Fibroblast of lung (primary cell): ENCODE data around the gene A1CF. TPM values are rescaled to one million over a fixed set of nuclear protein-coding genes. Genes with fewer than 3 reads are reported as not detected.

Experiments
- DNase-seq, 2 donors: peaks; one replicate each; pipeline versions ENCODE4 v3.0.0 to v3.0.0-alpha.2; 2010; ENCODE audit warnings: low read depth in 2 of 2
- H2AFZ ChIP-seq: 2 replicates; pipeline ENCODE4 v1.5.1; 2012; ENCODE audit warnings: low read length, control low read depth, inconsistent platforms
- H3K27ac ChIP-seq: 2 replicates; pipeline ENCODE4 v1.5.1; 2011; ENCODE audit warnings: low read length, control low read depth; ENCODE audit not compliant: insufficient read depth
- H3K27me3 ChIP-seq: 2 replicates; pipeline ENCODE4 v1.5.1; 2011; ENCODE audit warnings: mild to moderate bottlenecking, low read length; ENCODE audit not compliant: control insufficient read depth, insufficient read depth
- H3K36me3 ChIP-seq: 2 replicates; pipeline ENCODE4 v1.5.1; 2011; ENCODE audit warnings: low read length; ENCODE audit not compliant: control insufficient read depth, insufficient read depth
- H3K4me1 ChIP-seq: 2 replicates; pipeline ENCODE4 v1.5.1; 2011; ENCODE audit warnings: low read length; ENCODE audit not compliant: control insufficient read depth, insufficient read depth; ENCODE audit errors: extremely low read depth
- H3K4me2 ChIP-seq: 2 replicates; pipeline ENCODE4 v1.5.1; 2011; ENCODE audit warnings: low read length, control low read depth; ENCODE audit not compliant: insufficient read depth; ENCODE audit errors: extremely low read depth
- H3K4me3 ChIP-seq, 4 experiments: fragments of 200-600 bp in 1 of 4; sonication (generic) in 1 of 4; replicated peaks in 1 of 4; 2 replicates each; pipeline ENCODE4 v1.5.1; 2011 to 2016; ENCODE audit warnings: low read length in 4 of 4, low read depth in 3 of 4, mild to moderate bottlenecking in 3 of 4, control low read depth in 2 of 4, inconsistent platforms in 1 of 4, mixed read lengths in 1 of 4; ENCODE audit not compliant: insufficient read depth in 1 of 4; ENCODE audit errors: control extremely low read depth in 1 of 4
- H3K79me2 ChIP-seq: 2 replicates; pipeline ENCODE4 v1.5.1; 2012; ENCODE audit warnings: mild to moderate bottlenecking, low read length, inconsistent platforms; ENCODE audit not compliant: control insufficient read depth, insufficient read depth
- H3K9ac ChIP-seq: 2 replicates; pipeline ENCODE4 v1.5.1; 2011; ENCODE audit warnings: mild to moderate bottlenecking, low read length, control low read depth; ENCODE audit not compliant: insufficient read depth
- H3K9me3 ChIP-seq: 2 replicates; pipeline ENCODE4 v1.5.1; 2012; ENCODE audit warnings: low read depth, low read length; ENCODE audit not compliant: control insufficient read depth, insufficient read depth
- H4K20me1 ChIP-seq: 2 replicates; pipeline ENCODE4 v1.5.1; 2011; ENCODE audit warnings: low read length; ENCODE audit not compliant: control insufficient read depth, insufficient read depth; ENCODE audit errors: extremely low read depth
- EZH2 ChIP-seq: IDR thresholded peaks from 2 replicates; pipeline ENCODE4 v1.5.1; 2012; ENCODE audit warnings: low read length, control low read depth, mild to moderate bottlenecking; ENCODE audit errors: missing control alignments
- polyA plus RNA-seq, 2 donors: library from polyadenylated mRNA; depleted of rRNA in 1 of 2; stranded (reverse) in 1 of 2; unstranded in 1 of 2; fragments of >200 nt; gene quantifications; 2 replicates each; pipeline ENCODE4 v1.2.1, GENCODE V29; 2011 to 2012; ENCODE audit warnings: missing spikeins in 1 of 2
- total RNA-seq: library from RNA; depleted of rRNA; stranded (reverse); fragments of >200 nt; gene quantifications from 2 replicates; pipeline ENCODE4 v1.2.1, GENCODE V29; 2014
- TF ChIP-seq, protein P1 (sequence below), 2 donors: IDR thresholded peaks in 1 of 2; conservative IDR thresholded peaks in 1 of 2; 1 replicate in 1 of 2; 2 replicates in 1 of 2; pipeline ENCODE4 v1.5.1; 2011 to 2012; ENCODE audit warnings: low read length in 2 of 2, control low read depth in 1 of 2, inconsistent platforms in 1 of 2, low read depth in 1 of 2, mild to moderate bottlenecking in 1 of 2

A1CF gene
- total and polyA plus RNA-seq, 2 donors (not counting 1 experiment from before 2014, with no cell fraction given) = not detected

DNA sequence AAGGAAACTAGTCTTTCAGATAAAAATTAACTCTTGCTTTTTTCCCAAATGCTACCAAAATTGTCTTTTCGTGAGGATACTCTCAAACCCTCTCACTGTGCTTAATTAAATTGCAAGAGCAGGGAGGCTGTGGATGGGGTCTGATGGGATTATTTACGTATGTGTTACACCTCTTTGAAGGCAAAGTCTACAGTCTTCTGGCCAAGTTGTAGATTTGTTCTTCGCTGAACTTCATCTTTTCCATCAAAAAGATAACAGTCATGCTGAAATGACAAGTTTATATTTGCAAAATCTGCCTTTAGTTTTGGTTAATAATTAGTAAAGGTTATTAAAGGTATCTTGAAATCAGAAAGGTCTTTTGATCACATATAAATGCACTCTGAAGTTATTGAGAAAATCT lies 22.7 kb downstream of the A1CF start:
- Histone ChIP-seq H2AFZ (no peak overlapping the region), H3K9me3 (no peaks in the 10 kb centered on the region), H3K4me2 (no peak overlapping the region), H3K79me2 (no peaks in the 10 kb centered on the region), H3K9ac (no peak overlapping the region), H3K27me3 (peaks cover 12% of the 10 kb centered on the region), H3K27ac (no peak overlapping the region), H4K20me1 (no peaks in the 10 kb centered on the region), H3K4me3 (no peak overlapping the region), H3K36me3 (no peaks in the 10 kb centered on the region), H3K4me1 (no peaks in the 10 kb centered on the region)
- DNase-seq = no peak
- TF ChIP-seq, protein P1, sequence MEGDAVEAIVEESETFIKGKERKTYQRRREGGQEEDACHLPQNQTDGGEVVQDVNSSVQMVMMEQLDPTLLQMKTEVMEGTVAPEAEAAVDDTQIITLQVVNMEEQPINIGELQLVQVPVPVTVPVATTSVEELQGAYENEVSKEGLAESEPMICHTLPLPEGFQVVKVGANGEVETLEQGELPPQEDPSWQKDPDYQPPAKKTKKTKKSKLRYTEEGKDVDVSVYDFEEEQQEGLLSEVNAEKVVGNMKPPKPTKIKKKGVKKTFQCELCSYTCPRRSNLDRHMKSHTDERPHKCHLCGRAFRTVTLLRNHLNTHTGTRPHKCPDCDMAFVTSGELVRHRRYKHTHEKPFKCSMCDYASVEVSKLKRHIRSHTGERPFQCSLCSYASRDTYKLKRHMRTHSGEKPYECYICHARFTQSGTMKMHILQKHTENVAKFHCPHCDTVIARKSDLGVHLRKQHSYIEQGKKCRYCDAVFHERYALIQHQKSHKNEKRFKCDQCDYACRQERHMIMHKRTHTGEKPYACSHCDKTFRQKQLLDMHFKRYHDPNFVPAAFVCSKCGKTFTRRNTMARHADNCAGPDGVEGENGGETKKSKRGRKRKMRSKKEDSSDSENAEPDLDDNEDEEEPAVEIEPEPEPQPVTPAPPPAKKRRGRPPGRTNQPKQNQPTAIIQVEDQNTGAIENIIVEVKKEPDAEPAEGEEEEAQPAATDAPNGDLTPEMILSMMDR (conservative IDR thresholded peaks at IDR 0.05 in 1 of 2, IDR thresholded peaks at IDR 0.05 in 1 of 2; ENCODE audit: low read depth in 1 of 2, low read length in 2 of 2) = no peak
- TF ChIP-seq EZH2 = no peak

DNA sequence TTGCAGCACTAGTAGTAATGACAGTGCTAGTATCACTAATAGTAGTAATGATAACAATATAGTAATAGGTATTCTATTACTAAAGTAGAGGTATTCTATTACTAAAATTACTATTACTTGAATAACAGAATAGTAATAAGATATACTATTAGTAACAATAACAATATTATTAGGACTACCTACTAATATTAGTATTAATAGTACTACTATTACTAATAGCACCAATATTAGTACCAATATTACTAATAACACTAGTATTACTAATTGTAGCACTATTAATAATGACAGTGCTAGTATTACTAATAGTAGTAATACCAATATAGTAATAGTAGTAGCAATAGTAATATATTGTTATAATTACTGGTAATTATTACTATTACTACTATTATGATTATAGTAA lies 24.1 kb downstream of the A1CF start:
- no peak overlapping the region for H3K4me3 ChIP-seq
- no peaks in the 10 kb centered on the region for H3K36me3 ChIP-seq
- H3K27ac ChIP-seq = no peak overlapping the region
- H2AFZ ChIP-seq = no peak overlapping the region
- no peak overlapping the region for H3K9ac ChIP-seq
- H3K9me3 ChIP-seq = no peaks in the 10 kb centered on the region
- H3K79me2 ChIP-seq = no peaks in the 10 kb centered on the region
- no peak overlapping the region for H3K4me2 ChIP-seq
- H3K27me3 ChIP-seq = peaks cover 11% of the 10 kb centered on the region
- no peaks in the 10 kb centered on the region for H4K20me1 ChIP-seq
- TF ChIP-seq, protein P1 (conservative IDR thresholded peaks at IDR 0.05 in 1 of 2, IDR thresholded peaks at IDR 0.05 in 1 of 2; ENCODE audit: low read depth in 1 of 2, low read length in 2 of 2) = no peak
- no peak for TF ChIP-seq EZH2
- DNase-seq = no peak
- no peaks in the 10 kb centered on the region for H3K4me1 ChIP-seq

DNA sequence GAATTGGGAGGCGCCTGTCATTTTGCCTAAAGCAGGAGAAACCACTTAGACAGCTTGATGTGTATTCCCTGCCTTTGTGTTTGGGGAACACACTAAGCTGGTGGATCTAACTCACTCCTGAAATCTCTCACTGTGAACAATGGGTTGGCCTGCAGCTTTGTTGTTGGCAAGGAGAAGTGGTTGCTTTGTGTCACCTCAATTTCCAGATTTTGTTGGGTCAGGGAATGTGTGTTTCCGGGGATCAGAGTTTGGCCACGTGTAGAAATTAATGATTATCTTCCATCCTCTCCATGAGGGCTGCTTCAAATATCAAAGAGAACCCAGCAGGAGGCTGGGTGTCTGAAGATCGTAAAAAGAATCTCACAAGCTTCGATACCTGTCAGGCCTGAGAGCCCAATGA lies 27.8 kb downstream of the A1CF start:
- H3K4me1 ChIP-seq = no peaks in the 10 kb centered on the region
- no peak for TF ChIP-seq EZH2
- TF ChIP-seq, protein P1 (conservative IDR thresholded peaks at IDR 0.05 in 1 of 2, IDR thresholded peaks at IDR 0.05 in 1 of 2; ENCODE audit: low read depth in 1 of 2, low read length in 2 of 2) = no peak
- DNase-seq = no peak
- no peak overlapping the region for H3K4me2 ChIP-seq
- peaks cover 3% of the 10 kb centered on the region for H3K27me3 ChIP-seq
- H3K79me2 ChIP-seq = no peaks in the 10 kb centered on the region
- H3K36me3 ChIP-seq = no peaks in the 10 kb centered on the region
- H3K27ac ChIP-seq = no peak overlapping the region
- H3K9me3 ChIP-seq = no peaks in the 10 kb centered on the region
- peak overlapping the region; percentile 38 for H2AFZ ChIP-seq
- no peaks in the 10 kb centered on the region for H4K20me1 ChIP-seq
- no peak overlapping the region for H3K9ac ChIP-seq
- H3K4me3 ChIP-seq = no peak overlapping the region
